Mucosa of descending colon (tissue), 3 donors: Measurements from ENCODE around the gene ALDH9A1. TPM values are rescaled to one million over a fixed set of nuclear protein-coding genes. Genes with fewer than 3 reads are reported as not detected.
"Not testable (repeated sequence)": the region's sequence is repeated elsewhere in the genome, so short reads cannot be mapped to it uniquely, and the experiment has no call there.

Experiments
- ATAC-seq: fragments of 200-7000 bp; cut with Tn5 transposase; one replicate; pipeline ENCODE4 v1.9.1; 2020; ENCODE audit warnings: mild to moderate bottlenecking, moderate library complexity
- DNase-seq, 3 donors: peaks; one replicate each; pipeline ENCODE4 v3.0.0-alpha.2; 2020
- H3K36me3 ChIP-seq: fragments of 200-600 bp; one replicate; pipeline ENCODE4 v1.8.0; 2021; ENCODE audit warnings: low read depth, mild to moderate bottlenecking
- H3K4me1 ChIP-seq: fragments of 200-600 bp; one replicate; pipeline ENCODE4 v1.8.0; 2021; ENCODE audit warnings: low read depth, mild to moderate bottlenecking
- H3K4me3 ChIP-seq: fragments of 200-600 bp; one replicate; pipeline ENCODE4 v1.8.0; 2021; ENCODE audit warnings: mild to moderate bottlenecking
- H3K9me3 ChIP-seq: fragments of 200-600 bp; one replicate; pipeline ENCODE4 v1.8.0; 2021; ENCODE audit warnings: mild to moderate bottlenecking
- intact Hi-C, 2 donors: fragments of 100-400 bp; cut with DNase I in 1 of 2; cut with micrococcal nuclease in 1 of 2; formaldehyde crosslinking; loops; one replicate each; pipeline versions ENCODE4 v1.11.0 to v1.11.1; 2022; cut with DNase I, micrococcal nuclease
- total RNA-seq, 3 donors: library from RNA; stranded (reverse); fragmentation: NEBNext Ultra II Directional in 2 of 3; extraction: Animal tissue kit (Norgen Biotek cat#: 25700) in 2 of 3; gene quantifications; one replicate each; pipeline versions ENCODE4 v1.2.1 to v1.2.4, GENCODE V29; 2021 to 2023
- TF ChIP-seq, protein P1 (sequence below): fragments of 200-600 bp; IDR thresholded peaks from one replicate; pipeline ENCODE4 v1.8.0; 2022; ENCODE audit warnings: antibody characterized with exemption, mild to moderate bottlenecking
- donor health status: DM: no; HTN: no; CAD: no; lungs with moderate emphysema.
- donor health status: DM: no; HTN: no; CAD: no.
- donor health status: DM: no; HTN: yes; CAD: no.

Gene ALDH9A1
- total RNA-seq, 3 donors from 2014 or later = 32.6 to 53.1 (median 49.8) TPM

DNA sequence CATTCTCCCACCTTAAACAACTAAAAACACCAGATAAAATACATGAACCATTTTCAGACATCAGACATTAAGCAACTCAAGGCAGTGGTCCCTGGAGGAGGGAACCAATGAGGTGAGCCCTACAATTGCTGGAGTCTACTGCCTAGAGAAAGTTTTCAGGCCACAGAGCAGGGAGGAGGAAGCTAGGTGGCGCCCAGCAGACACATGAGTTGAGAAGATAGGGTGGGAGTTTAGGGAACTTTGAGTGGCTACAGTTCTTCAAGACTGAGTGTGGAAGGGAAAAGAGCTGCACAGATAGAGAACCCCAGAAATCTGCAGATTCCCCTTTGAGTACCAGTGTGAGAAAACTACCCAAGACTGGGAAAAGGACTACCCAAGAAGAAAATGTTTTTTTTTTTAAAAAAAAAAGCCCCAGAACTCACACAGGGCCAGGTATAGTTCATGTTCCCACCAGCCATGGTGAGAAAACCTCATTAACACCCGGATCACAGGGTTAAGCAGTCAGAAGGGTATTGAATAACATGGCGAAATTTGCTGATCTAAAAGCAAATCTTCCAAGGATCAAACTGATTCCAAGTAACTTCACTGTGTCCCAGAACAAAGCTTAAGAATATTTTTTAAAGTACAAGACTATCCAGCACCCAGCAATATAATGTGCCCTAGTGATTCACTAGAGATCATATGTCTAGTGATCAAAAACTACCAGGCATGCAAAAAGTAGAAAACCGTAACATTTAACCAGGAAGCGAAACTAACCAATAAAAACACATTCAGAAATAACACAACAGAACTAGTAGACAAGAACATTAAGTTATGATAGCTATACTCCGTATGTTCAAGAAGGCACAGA is 12.0 kb downstream of the ALDH9A1 start:
- TF ChIP-seq, protein P1, sequence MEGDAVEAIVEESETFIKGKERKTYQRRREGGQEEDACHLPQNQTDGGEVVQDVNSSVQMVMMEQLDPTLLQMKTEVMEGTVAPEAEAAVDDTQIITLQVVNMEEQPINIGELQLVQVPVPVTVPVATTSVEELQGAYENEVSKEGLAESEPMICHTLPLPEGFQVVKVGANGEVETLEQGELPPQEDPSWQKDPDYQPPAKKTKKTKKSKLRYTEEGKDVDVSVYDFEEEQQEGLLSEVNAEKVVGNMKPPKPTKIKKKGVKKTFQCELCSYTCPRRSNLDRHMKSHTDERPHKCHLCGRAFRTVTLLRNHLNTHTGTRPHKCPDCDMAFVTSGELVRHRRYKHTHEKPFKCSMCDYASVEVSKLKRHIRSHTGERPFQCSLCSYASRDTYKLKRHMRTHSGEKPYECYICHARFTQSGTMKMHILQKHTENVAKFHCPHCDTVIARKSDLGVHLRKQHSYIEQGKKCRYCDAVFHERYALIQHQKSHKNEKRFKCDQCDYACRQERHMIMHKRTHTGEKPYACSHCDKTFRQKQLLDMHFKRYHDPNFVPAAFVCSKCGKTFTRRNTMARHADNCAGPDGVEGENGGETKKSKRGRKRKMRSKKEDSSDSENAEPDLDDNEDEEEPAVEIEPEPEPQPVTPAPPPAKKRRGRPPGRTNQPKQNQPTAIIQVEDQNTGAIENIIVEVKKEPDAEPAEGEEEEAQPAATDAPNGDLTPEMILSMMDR = no peak
- no peaks in the 10 kb centered on the region for H3K36me3 ChIP-seq
- DNase-seq (no peak), ATAC-seq (peak; percentile 38)
- no peaks in the 10 kb centered on the region for H3K4me1 ChIP-seq
- intact Hi-C loops = no loop called here
- H3K9me3 ChIP-seq = no peaks in the 10 kb centered on the region
- H3K4me3 ChIP-seq = no peak overlapping the region

DNA sequence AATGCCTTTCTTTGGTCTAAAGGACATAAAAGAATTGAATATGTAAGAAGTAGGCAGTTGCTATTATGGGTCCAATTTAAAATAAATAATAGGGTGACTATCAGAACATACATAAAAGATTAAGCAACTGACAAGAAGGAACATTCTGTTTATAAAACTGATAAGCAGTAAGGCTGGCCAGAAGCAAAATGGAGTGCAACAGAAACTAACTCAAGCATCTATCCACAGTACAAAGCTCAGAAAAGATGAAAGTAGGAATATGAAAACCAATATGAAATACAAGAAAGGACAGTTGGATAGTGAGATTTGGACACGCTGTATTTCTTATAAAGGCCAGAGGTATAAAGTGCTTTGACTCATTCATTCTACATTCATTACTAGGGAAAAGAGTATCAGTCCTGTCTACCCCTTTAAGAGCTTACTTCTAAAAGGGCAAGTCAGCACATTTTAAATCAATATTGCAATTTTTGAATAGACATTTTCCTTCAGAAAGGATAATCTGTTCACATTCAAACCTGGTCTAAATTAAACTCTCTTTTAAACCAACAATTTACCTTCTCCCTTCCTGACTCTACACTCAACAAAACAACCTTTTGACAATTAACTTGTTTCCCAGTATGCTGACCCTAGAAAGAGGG is 14.4 kb downstream of the ALDH9A1 start:
- DNase-seq (no peak), ATAC-seq (no peak)
- Histone ChIP-seq H3K4me3 (no peak overlapping the region), H3K36me3 (no peaks in the 10 kb centered on the region), H3K9me3 (no peaks in the 10 kb centered on the region), H3K4me1 (no peaks in the 10 kb centered on the region)
- intact Hi-C loops = no loop called here
- TF ChIP-seq, protein P1 = no peak

DNA sequence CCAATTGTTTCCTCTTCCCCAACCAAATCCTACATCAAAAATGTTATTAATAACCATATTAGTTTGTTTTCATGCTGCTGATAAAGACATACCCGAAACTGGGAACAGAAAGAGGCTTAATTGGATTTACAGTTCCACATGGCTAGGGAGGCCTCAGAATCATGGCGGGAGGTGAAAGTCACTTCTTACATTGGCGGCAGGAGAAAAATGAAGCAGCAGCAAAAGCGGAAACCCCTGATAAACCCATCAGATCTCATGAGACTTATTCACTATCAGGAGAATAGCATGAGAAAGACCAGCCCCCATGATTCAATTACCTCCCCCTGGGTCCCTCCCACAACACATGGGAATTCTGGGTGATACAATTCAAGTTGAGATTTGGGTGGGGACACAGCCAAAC is 17.6 kb downstream of the ALDH9A1 start:
- DNase-seq, ATAC-seq, H3K9me3 ChIP-seq, H3K36me3 ChIP-seq, H3K4me3 ChIP-seq, intact Hi-C loops, H3K4me1 ChIP-seq: not testable (repeated sequence)

DNA sequence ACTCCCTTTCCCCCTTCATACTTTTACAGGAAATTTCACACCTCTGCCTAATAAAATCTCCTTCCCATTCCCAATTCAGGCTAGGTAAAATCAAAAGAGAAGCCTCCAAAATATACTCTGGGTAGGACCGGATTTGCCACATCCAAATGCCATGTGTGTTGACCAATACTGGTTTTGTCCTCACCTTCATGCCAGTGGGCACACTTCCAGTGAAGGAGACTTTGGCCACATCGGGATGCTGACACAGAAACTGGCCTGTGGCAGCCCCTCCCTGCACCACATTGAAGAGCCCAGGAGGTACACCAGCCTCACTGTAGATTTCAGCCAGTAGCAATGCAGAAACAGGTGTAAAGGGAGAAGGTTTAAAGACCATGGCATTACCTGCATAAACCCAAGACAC is 18.1 kb downstream of the ALDH9A1 start:
- H3K36me3 ChIP-seq = no peaks in the 10 kb centered on the region
- no peaks in the 10 kb centered on the region for H3K4me1 ChIP-seq
- H3K9me3 ChIP-seq = no peaks in the 10 kb centered on the region
- TF ChIP-seq, protein P1 = no peak
- H3K4me3 ChIP-seq = no peak overlapping the region
- intact Hi-C loops = no loop called here
- ATAC-seq (no peak), DNase-seq (no peak)

DNA sequence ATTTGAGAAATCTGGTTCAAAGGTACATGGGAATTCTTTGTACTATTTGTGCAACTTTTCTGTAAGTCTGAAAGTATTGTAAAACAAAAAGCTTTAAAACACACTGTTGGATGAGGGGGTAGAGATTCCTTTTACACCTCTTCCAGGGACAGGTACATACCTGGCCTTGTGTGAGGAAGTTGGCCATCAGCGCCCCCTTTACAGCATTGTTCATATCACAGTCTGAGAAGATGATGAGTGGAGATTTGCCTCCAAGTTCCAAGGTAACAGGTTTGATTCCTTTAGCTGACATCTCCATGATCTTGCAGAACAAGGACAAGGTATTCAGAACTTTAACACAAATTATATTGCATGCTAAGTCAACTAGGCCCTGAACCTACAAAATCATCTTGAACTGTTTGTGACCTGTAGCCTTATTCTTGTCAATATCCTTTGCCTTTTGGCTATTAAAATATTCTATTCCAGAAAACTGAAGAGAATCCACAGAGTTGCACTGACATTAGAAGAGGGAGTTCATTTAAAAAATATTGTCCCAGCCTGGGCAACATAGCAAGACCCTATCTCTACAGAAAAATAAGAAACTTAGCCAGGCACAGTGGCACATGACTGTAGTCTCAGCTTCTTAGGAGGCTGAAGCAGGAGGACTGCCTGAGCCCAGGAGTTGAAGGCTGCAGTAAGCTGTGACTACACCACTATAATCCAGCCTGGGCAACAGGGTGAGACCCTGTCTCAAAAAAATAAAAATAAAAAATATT is 18.9 kb downstream of the ALDH9A1 start:
- no peaks in the 10 kb centered on the region for H3K36me3 ChIP-seq
- intact Hi-C loops = no loop called here

More for the DNA sequence above, 18.9 kb downstream of the ALDH9A1 start:
- ATAC-seq (no peak), DNase-seq (peak in 1 of 3 donors; percentile 26)
- H3K9me3 ChIP-seq = no peaks in the 10 kb centered on the region
- no peaks in the 10 kb centered on the region for H3K4me1 ChIP-seq
- H3K4me3 ChIP-seq = no peak overlapping the region
- TF ChIP-seq, protein P1 = no peak
